Neural cell (in vitro differentiated cells): ENCODE data around the gene RBMS3. TPM values are rescaled to one million over a fixed set of nuclear protein-coding genes. Genes with fewer than 3 reads are reported as not detected.

ENCODE experiments used
- H2AFZ ChIP-seq: fragments of 200-600, 300-800 bp; sonication (generic), shearing (Covaris generic); 2 replicates; pipeline ENCODE4 v1.6.0; 2014; ENCODE audit warnings: low read depth, mild to moderate bottlenecking, antibody characterized with exemption, low read length, moderate library complexity
- H3F3A ChIP-seq: fragments of 200-600 bp; shearing (Covaris generic); 2 replicates; pipeline ENCODE4 v1.6.1; 2016; ENCODE audit warnings: mild to moderate bottlenecking, moderate library complexity, mixed read lengths, antibody characterized with exemption, low read length; ENCODE audit not compliant: insufficient read depth, poor library complexity, severe bottlenecking
- H3K27ac ChIP-seq: fragments of 200-600, 300-800 bp; sonication (generic), shearing (Covaris generic); 2 replicates; pipeline ENCODE4 v1.5.1; 2014; ENCODE audit warnings: mild to moderate bottlenecking, low read length, moderate library complexity
- H3K27me3 ChIP-seq: fragments of 300-800, 200-600 bp; sonication (generic), shearing (Covaris generic); 2 replicates; pipeline ENCODE4 v1.6.0; 2014; ENCODE audit warnings: mild to moderate bottlenecking, low read depth, low read length, moderate library complexity; ENCODE audit not compliant: insufficient read depth
- H3K36me3 ChIP-seq: fragments of 300-800, 200-600 bp; sonication (generic), shearing (Covaris generic); 2 replicates; pipeline ENCODE4 v1.5.1; 2014; ENCODE audit warnings: mild to moderate bottlenecking, antibody characterized with exemption, low read length, moderate library complexity; ENCODE audit not compliant: insufficient read depth
- H3K4me2 ChIP-seq: fragments of 300-800, 200-600 bp; sonication (generic), shearing (Covaris generic); 2 replicates; pipeline ENCODE4 v1.6.0; 2014; ENCODE audit warnings: mild to moderate bottlenecking, low read length
- H3K4me3 ChIP-seq: fragments of 300-800, 200-600 bp; sonication (generic), shearing (Covaris generic); 2 replicates; pipeline ENCODE4 v1.5.1; 2014; ENCODE audit warnings: mild to moderate bottlenecking, low read length, moderate library complexity
- H3K79me2 ChIP-seq: fragments of 200-600 bp; shearing (Covaris generic); replicated peaks from 2 replicates; pipeline ENCODE4 v1.6.0; 2014; ENCODE audit warnings: mild to moderate bottlenecking, low read length, moderate library complexity; ENCODE audit not compliant: insufficient read depth
- H3K9ac ChIP-seq: fragments of 300-800, 200-600 bp; sonication (generic), shearing (Covaris generic); 2 replicates; pipeline ENCODE4 v1.6.1; 2016; ENCODE audit warnings: mild to moderate bottlenecking, low read length, mixed read lengths
- H3K9me2 ChIP-seq: fragments of 200-600 bp; shearing (Covaris generic); 2 replicates; pipeline ENCODE4 v1.6.1; 2016; ENCODE audit warnings: mild to moderate bottlenecking, low read length, mixed read lengths; ENCODE audit not compliant: insufficient read depth
- H3K9me3 ChIP-seq: fragments of 200-600, 300-800 bp; sonication (generic), shearing (Covaris generic); 2 replicates; pipeline ENCODE4 v1.6.1; 2016; ENCODE audit warnings: mild to moderate bottlenecking, mixed run types, low read length, moderate library complexity, mixed read lengths
- H4K20me1 ChIP-seq: fragments of 200-600 bp; shearing (Covaris generic); 2 replicates; pipeline ENCODE4 v1.6.1; 2016; ENCODE audit warnings: mild to moderate bottlenecking, mixed run types; ENCODE audit not compliant: insufficient read depth
- EP300 ChIP-seq: fragments of 450-650 bp; conservative IDR thresholded peaks from 2 replicates; pipeline ENCODE4 v1.6.1; 2014; ENCODE audit warnings: antibody characterized with exemption, mild to moderate bottlenecking, moderate library complexity; ENCODE audit not compliant: poor library complexity, severe bottlenecking
- EZH2 ChIP-seq: fragments of 200-600, 300-800 bp; shearing (Covaris generic), sonication (generic); IDR thresholded peaks from 2 replicates; pipeline ENCODE4 v1.6.1; 2014; ENCODE audit warnings: antibody characterized with exemption, low read length, borderline replicate concordance, mild to moderate bottlenecking; ENCODE audit not compliant: insufficient read depth, poor library complexity, severe bottlenecking
- MXI1 ChIP-seq: fragments of 450-650 bp; conservative IDR thresholded peaks from 2 replicates; pipeline ENCODE4 v1.6.1; 2014; ENCODE audit warnings: antibody characterized with exemption, mild to moderate bottlenecking; ENCODE audit not compliant: poor library complexity, severe bottlenecking
- POLR2AphosphoS5 ChIP-seq: IDR thresholded peaks from 2 replicates; pipeline ENCODE4 v1.6.1; 2012
- RAD21 ChIP-seq: fragments of 450-650 bp; conservative IDR thresholded peaks from 2 replicates; pipeline ENCODE4 v1.6.1; 2014; ENCODE audit warnings: antibody characterized with exemption, mild to moderate bottlenecking, moderate library complexity
- SMC3 ChIP-seq: fragments of 450-650 bp; conservative IDR thresholded peaks from 2 replicates; pipeline ENCODE4 v1.6.1; 2014; ENCODE audit warnings: antibody characterized with exemption, mild to moderate bottlenecking, moderate library complexity; ENCODE audit not compliant: poor library complexity
- TAF1 ChIP-seq: IDR thresholded peaks from 2 replicates; pipeline ENCODE4 v1.6.1; 2012; ENCODE audit warnings: low read depth
- polyA plus RNA-seq: library from polyadenylated mRNA; depleted of rRNA; stranded (reverse); fragments of >200 nt; gene quantifications from 2 replicates; pipeline ENCODE4 v1.2.3, GENCODE V29; 2014
- TF ChIP-seq, protein P1 (sequence below): fragments of 450-650 bp; IDR thresholded peaks from 2 replicates; pipeline ENCODE4 v1.5.1; 2014; ENCODE audit warnings: antibody characterized with exemption, mild to moderate bottlenecking, moderate library complexity; ENCODE audit not compliant: poor library complexity, severe bottlenecking
- TF ChIP-seq, protein P2 (sequence below): IDR thresholded peaks from 2 replicates; pipeline ENCODE4 v1.6.1; 2012; ENCODE audit warnings: borderline replicate concordance

The RBMS3 gene
- polyA plus RNA-seq, 1 donor from 2014 or later = 0.53 TPM

DNA sequence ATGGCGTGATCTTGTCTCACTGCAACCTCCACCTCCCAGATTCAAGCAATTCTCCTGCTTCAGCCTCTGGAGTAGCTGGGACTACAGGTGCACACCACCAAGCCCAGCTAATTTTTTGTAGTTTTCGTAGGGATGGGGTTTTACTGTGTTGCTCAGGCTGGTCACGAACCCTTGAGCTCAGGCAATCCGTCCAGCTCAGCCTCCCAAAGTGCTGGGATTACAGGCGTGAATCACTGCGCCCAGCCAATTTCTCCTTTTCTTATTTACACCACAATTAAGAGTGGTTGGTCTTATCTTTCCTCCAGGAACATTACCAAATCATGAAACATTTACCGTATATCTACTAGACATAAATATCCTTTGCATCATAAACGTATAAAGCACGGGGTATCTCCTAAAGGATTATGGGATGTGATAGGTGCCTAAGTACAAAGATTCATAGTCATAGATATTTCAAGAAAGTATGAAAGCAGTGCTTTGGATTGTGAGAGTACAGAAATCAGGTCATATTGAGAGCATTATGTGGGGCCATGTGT is 194.5 kb downstream of the RBMS3 start:
- H3K36me3 ChIP-seq = no peaks in the 10 kb centered on the region
- no peak overlapping the region for H3K4me2 ChIP-seq
- no peaks in the 10 kb centered on the region for H3F3A ChIP-seq
- no peak overlapping the region for H3K27ac ChIP-seq
- no peaks in the 10 kb centered on the region for H4K20me1 ChIP-seq
- H3K9me3 ChIP-seq = no peaks in the 10 kb centered on the region
- no peaks in the 10 kb centered on the region for H3K79me2 ChIP-seq
- H3K27me3 ChIP-seq = no peaks in the 10 kb centered on the region
- H3K4me3 ChIP-seq = no peak overlapping the region
- H3K9me2 ChIP-seq = no peaks in the 10 kb centered on the region
- H2AFZ ChIP-seq = no peak overlapping the region
- no peak overlapping the region for H3K9ac ChIP-seq
- TF ChIP-seq MXI1 (no peak), RAD21 (no peak), SMC3 (no peak), TAF1 (no peak), EZH2 (no peak), EP300 (no peak), POLR2AphosphoS5 (no peak)
- TF ChIP-seq, protein P1, sequence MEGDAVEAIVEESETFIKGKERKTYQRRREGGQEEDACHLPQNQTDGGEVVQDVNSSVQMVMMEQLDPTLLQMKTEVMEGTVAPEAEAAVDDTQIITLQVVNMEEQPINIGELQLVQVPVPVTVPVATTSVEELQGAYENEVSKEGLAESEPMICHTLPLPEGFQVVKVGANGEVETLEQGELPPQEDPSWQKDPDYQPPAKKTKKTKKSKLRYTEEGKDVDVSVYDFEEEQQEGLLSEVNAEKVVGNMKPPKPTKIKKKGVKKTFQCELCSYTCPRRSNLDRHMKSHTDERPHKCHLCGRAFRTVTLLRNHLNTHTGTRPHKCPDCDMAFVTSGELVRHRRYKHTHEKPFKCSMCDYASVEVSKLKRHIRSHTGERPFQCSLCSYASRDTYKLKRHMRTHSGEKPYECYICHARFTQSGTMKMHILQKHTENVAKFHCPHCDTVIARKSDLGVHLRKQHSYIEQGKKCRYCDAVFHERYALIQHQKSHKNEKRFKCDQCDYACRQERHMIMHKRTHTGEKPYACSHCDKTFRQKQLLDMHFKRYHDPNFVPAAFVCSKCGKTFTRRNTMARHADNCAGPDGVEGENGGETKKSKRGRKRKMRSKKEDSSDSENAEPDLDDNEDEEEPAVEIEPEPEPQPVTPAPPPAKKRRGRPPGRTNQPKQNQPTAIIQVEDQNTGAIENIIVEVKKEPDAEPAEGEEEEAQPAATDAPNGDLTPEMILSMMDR = no peak
- TF ChIP-seq, protein P2, sequence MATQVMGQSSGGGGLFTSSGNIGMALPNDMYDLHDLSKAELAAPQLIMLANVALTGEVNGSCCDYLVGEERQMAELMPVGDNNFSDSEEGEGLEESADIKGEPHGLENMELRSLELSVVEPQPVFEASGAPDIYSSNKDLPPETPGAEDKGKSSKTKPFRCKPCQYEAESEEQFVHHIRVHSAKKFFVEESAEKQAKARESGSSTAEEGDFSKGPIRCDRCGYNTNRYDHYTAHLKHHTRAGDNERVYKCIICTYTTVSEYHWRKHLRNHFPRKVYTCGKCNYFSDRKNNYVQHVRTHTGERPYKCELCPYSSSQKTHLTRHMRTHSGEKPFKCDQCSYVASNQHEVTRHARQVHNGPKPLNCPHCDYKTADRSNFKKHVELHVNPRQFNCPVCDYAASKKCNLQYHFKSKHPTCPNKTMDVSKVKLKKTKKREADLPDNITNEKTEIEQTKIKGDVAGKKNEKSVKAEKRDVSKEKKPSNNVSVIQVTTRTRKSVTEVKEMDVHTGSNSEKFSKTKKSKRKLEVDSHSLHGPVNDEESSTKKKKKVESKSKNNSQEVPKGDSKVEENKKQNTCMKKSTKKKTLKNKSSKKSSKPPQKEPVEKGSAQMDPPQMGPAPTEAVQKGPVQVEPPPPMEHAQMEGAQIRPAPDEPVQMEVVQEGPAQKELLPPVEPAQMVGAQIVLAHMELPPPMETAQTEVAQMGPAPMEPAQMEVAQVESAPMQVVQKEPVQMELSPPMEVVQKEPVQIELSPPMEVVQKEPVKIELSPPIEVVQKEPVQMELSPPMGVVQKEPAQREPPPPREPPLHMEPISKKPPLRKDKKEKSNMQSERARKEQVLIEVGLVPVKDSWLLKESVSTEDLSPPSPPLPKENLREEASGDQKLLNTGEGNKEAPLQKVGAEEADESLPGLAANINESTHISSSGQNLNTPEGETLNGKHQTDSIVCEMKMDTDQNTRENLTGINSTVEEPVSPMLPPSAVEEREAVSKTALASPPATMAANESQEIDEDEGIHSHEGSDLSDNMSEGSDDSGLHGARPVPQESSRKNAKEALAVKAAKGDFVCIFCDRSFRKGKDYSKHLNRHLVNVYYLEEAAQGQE = no peak

DNA sequence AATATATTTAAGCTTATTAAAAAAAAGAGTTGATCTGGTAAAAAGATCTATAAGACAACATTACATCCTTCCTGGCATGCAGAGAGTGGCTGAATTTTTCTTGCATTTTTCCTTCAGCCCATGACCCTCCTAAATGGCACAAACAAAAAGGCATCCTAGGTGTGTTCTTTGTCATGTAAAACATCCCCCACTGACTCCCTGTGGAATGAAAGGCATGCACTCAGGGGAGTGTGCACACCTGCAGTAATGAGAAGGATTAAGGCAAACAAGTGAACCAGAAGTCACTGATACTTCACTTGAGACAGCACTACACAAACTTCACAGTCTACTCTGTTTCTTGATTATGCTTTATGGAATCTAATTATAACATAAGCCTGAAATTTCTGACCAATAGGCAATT is 195.0 kb downstream of the RBMS3 start:
- no peak overlapping the region for H3K4me2 ChIP-seq
- no peak overlapping the region for H2AFZ ChIP-seq
- H3K36me3 ChIP-seq = no peaks in the 10 kb centered on the region
- H3K27me3 ChIP-seq = no peaks in the 10 kb centered on the region
- no peaks in the 10 kb centered on the region for H3K9me3 ChIP-seq
- H3K9me2 ChIP-seq = no peaks in the 10 kb centered on the region
- H3K79me2 ChIP-seq = no peaks in the 10 kb centered on the region
- no peaks in the 10 kb centered on the region for H3F3A ChIP-seq
- no peak overlapping the region for H3K4me3 ChIP-seq
- H3K9ac ChIP-seq = no peak overlapping the region
- no peak overlapping the region for H3K27ac ChIP-seq
- TF ChIP-seq, protein P1 = no peak
- TF ChIP-seq EP300 (no peak), SMC3 (no peak), EZH2 (no peak), MXI1 (no peak), TAF1 (no peak), POLR2AphosphoS5 (no peak), RAD21 (no peak)
- TF ChIP-seq, protein P2 = no peak
- no peaks in the 10 kb centered on the region for H4K20me1 ChIP-seq
